Caco-2 (cell line): ENCODE measurements around the gene TRMT112. TPM values are rescaled to one million over a fixed set of nuclear protein-coding genes. Genes with fewer than 3 reads are reported as not detected.

Experiments
- BruUV-seq: library from RNA; stranded (reverse); fragments of 400-500 nt; replicated peaks from 2 replicates; lab custom pipeline; 2021; lab: Mats Ljungman, UMichigan
- CTCF ChIA-PET: fragments of 300-600 bp; sonication (Branson Sonifier 250); formaldehyde crosslinking; loops from one replicate; lab custom pipeline; 2022; ENCODE audit warnings: antibody characterized with exemption; lab: Charles Lee
- POLR2A ChIA-PET: fragments of 300-600 bp; sonication (Branson Sonifier 250); formaldehyde crosslinking; loops from one replicate; lab custom pipeline; 2022; ENCODE audit warnings: antibody characterized with exemption; lab: Charles Lee
- DNase-seq, 2 experiments: peaks; one replicate each; pipeline versions ENCODE4 v3.0.0 to v3.0.0-alpha.2; 2020 to 2022
- H3K27me3 ChIP-seq: replicated peaks from 2 replicates; pipeline ENCODE4 v1.6.0; 2011; ENCODE audit warnings: low read length; ENCODE audit not compliant: control insufficient read depth, insufficient read depth
- H3K36me3 ChIP-seq: 2 replicates; pipeline ENCODE4 v1.5.1; 2011; ENCODE audit warnings: low read length; ENCODE audit not compliant: control insufficient read depth, insufficient read depth
- H3K4me1 ChIP-seq: fragments of 250-450 bp; sonication (Bioruptor Pico); 2 replicates; pipeline ENCODE4 v1.5.1; 2020; ENCODE audit warnings: mild to moderate bottlenecking
- H3K4me3 ChIP-seq: 2 replicates; pipeline ENCODE4 v1.5.1; 2011; ENCODE audit warnings: low read depth, mild to moderate bottlenecking, control low read depth, low read length
- H3K9me3 ChIP-seq: fragments of 250-450 bp; sonication (Bioruptor Pico); 2 replicates; pipeline ENCODE4 v1.5.1; 2020; ENCODE audit warnings: mild to moderate bottlenecking, moderate library complexity
- H3K27ac Mint-ChIP-seq: one replicate; pipeline ENCODE4 v1.8.0; 2022; ENCODE audit warnings: mixed read lengths; ENCODE audit not compliant: unreplicated experiment
- H3K27me3 Mint-ChIP-seq: one replicate; pipeline ENCODE4 v1.8.0; 2022; ENCODE audit warnings: mixed read lengths; ENCODE audit not compliant: insufficient read depth, unreplicated experiment
- H3K36me3 Mint-ChIP-seq: one replicate; pipeline ENCODE4 v1.8.0; 2022; ENCODE audit warnings: mild to moderate bottlenecking, mixed read lengths; ENCODE audit not compliant: insufficient read depth, unreplicated experiment
- H3K4me1 Mint-ChIP-seq: one replicate; pipeline ENCODE4 v1.8.0; 2022; ENCODE audit warnings: low read depth, mixed read lengths; ENCODE audit not compliant: unreplicated experiment
- H3K4me3 Mint-ChIP-seq: one replicate; pipeline ENCODE4 v1.8.0; 2022; ENCODE audit warnings: mild to moderate bottlenecking, moderate library complexity, mixed read lengths; ENCODE audit not compliant: unreplicated experiment
- H3K9me3 Mint-ChIP-seq: one replicate; pipeline ENCODE4 v1.8.0; 2022; ENCODE audit warnings: mixed read lengths; ENCODE audit not compliant: unreplicated experiment
- intact Hi-C: fragments of 100-400 bp; cut with micrococcal nuclease; formaldehyde crosslinking; loops from one replicate; pipeline ENCODE4 v1.10.0; 2022; ENCODE audit not compliant: unreplicated experiment
- total RNA-seq: library from RNA; stranded (reverse); gene quantifications from 2 replicates; pipeline ENCODE4 v1.2.3, GENCODE V29; 2022
- TF ChIP-seq, protein P1 (sequence below), 2 experiments: fragments of 200-600 bp in 1 of 2; IDR thresholded peaks; 1 replicate in 1 of 2; 2 replicates in 1 of 2; pipeline versions ENCODE4 v1.5.1 to v1.8.0; 2011 to 2022; ENCODE audit warnings: antibody characterized with exemption in 1 of 2, control low read depth in 1 of 2, inconsistent platforms in 1 of 2, low read depth in 1 of 2, low read length in 1 of 2, mild to moderate bottlenecking in 1 of 2, moderate library complexity in 1 of 2; ENCODE audit not compliant: insufficient read depth in 1 of 2, severe bottlenecking in 1 of 2, unreplicated experiment in 1 of 2

Gene TRMT112
- total RNA-seq, 1 experiment from 2014 or later = 246 TPM

DNA sequence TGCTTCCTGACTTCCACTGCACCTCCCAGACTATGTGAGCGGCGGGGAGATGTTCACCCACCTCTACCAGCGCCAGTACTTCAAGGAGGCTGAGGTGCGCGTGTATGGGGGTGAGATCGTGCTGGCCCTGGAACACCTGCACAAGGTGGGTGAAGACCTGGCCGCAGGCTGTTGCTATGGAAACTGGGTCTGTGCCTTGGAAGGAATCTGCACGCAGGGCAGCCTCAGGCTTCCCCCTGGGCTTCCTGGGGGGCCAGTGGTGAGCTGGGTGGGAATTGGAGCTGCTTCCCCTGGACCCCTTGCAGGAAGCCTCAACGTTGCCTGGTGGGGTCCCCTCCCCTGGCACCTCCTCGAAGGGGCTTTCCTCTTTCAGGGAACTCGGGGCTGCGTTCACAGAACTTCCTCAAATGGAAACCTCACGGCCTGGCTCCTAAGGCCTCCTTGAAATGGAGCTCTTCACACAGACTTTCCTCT lies 43.1 kb upstream of the TRMT112 start:
- H3K36me3 Mint-ChIP-seq = peaks cover 61% of the 10 kb centered on the region
- TF ChIP-seq, protein P1, sequence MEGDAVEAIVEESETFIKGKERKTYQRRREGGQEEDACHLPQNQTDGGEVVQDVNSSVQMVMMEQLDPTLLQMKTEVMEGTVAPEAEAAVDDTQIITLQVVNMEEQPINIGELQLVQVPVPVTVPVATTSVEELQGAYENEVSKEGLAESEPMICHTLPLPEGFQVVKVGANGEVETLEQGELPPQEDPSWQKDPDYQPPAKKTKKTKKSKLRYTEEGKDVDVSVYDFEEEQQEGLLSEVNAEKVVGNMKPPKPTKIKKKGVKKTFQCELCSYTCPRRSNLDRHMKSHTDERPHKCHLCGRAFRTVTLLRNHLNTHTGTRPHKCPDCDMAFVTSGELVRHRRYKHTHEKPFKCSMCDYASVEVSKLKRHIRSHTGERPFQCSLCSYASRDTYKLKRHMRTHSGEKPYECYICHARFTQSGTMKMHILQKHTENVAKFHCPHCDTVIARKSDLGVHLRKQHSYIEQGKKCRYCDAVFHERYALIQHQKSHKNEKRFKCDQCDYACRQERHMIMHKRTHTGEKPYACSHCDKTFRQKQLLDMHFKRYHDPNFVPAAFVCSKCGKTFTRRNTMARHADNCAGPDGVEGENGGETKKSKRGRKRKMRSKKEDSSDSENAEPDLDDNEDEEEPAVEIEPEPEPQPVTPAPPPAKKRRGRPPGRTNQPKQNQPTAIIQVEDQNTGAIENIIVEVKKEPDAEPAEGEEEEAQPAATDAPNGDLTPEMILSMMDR (IDR thresholded peaks at IDR 0.05; ENCODE audit: insufficient read depth in 1 of 2, low read depth in 1 of 2, low read length in 1 of 2, severe bottlenecking in 1 of 2, unreplicated experiment in 1 of 2) = no peak
- DNase-seq = no peak
- intact Hi-C loops = no loop called here
- H3K27ac Mint-ChIP-seq = peak overlapping the region; percentile 15
- H3K9me3 Mint-ChIP-seq = no peaks in the 10 kb centered on the region
- Histone ChIP-seq H3K4me1 (peaks cover 42% of the 10 kb centered on the region), H3K9me3 (no peaks in the 10 kb centered on the region), H3K36me3 (peaks cover 8% of the 10 kb centered on the region), H3K27me3 (no peaks in the 10 kb centered on the region), H3K4me3 (no peak overlapping the region)
- POLR2A ChIA-PET = interaction anchor here (1.2 kb wide), 1 partner anchor 43 kb away, joined by 3 read pairs; the partner anchor contains the start of gene PRDX5
- H3K4me3 Mint-ChIP-seq = peak overlapping the region; percentile 99
- CTCF ChIA-PET = interaction anchor here (0.6 to 2.2 kb wide), 3 partner anchors 43 to 110 kb away, joined by 4 to 8 read pairs (median 6); partner anchors contain the start of genes PRDX5 and TRMT112
- peaks cover 24% of the 10 kb centered on the region for H3K4me1 Mint-ChIP-seq
- no TSS peak for BruUV-seq
- H3K27me3 Mint-ChIP-seq = no peaks in the 10 kb centered on the region

DNA sequence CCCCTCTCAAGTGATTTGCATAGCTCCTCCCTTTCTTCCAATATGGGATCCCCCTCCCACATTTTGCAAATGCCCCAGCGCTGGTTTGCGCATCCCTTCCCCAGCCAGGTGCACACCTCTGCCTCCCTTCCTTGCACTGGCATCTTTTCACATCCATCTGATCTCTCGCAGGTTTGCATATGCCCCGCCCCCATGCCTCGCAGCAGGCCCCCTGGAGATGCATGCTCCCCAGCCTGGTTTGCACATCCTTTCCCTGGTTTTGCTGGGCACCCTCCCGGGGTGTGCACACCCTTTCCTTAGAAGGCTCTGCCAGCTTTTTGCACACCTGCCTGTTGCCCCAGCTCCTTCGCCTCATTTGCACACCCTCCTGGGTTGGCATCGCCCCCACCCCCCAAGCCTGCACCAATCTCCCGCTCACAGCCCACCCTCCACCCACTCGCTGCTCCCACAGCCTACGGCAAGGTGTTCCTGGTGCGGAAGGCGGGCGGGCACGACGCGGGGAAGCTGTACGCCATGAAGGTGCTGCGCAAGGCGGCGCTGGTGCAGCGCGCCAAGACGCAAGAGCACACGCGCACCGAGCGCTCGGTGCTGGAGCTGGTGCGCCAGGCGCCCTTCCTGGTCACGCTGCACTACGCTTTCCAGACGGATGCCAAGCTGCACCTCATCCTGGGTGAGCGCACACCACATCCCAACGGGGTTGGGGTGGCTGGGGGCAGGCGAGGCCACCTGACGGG lies 42.5 kb upstream of the TRMT112 start:
- ChIA-PET POLR2A (interaction anchor here (0.6 to 1.2 kb wide), 3 partner anchors 42 to 387 kb away, joined by 3 to 7 read pairs (median 3); partner anchors contain the start of genes PRDX5 and TRMT112), CTCF (interaction anchor here (0.6 to 2.2 kb wide), 6 partner anchors 13 to 109 kb away, joined by 3 to 8 read pairs (median 4); partner anchors contain the start of genes PRDX5 and TRMT112)
- H3K4me3 ChIP-seq = peak overlapping the region; percentile 99
- Mint-ChIP-seq H3K4me3 (peak overlapping the region; percentile 99), H3K9me3 (no peaks in the 10 kb centered on the region), H3K27ac (peak overlapping the region; percentile 86), H3K4me1 (peaks cover 29% of the 10 kb centered on the region), H3K27me3 (no peaks in the 10 kb centered on the region), H3K36me3 (peaks cover 55% of the 10 kb centered on the region)
- BruUV-seq = no TSS peak
- intact Hi-C loops = loop anchor here (2.0 to 10.0 kb wide), 3 partner anchors 88 to 295 kb away; no protein-coding TSS in a partner anchor
- peaks cover 46% of the 10 kb centered on the region for H3K4me1 ChIP-seq
- no peaks in the 10 kb centered on the region for H3K27me3 ChIP-seq
- no peak for DNase-seq
- TF ChIP-seq, protein P1 (IDR thresholded peaks at IDR 0.05; ENCODE audit: insufficient read depth in 1 of 2, low read depth in 1 of 2, low read length in 1 of 2, severe bottlenecking in 1 of 2, unreplicated experiment in 1 of 2) = no peak
- peaks cover 7% of the 10 kb centered on the region for H3K36me3 ChIP-seq
- no peaks in the 10 kb centered on the region for H3K9me3 ChIP-seq
